HEK293T (cell line): ENCODE data around the gene WDR45B.

Source experiments
- CTCF ChIA-PET: fragments of 350-600 bp; formaldehyde crosslinking; extraction: SDS; loops from one replicate; lab custom pipeline; 2021; ENCODE audit warnings: antibody characterized with exemption, inconsistent platforms; lab: Yijun Ruan, JAX
- POLR2A ChIA-PET: fragments of 350-600 bp; formaldehyde crosslinking; extraction: SDS; loops from one replicate; lab custom pipeline; 2020; ENCODE audit warnings: antibody characterized with exemption, inconsistent platforms; lab: Yijun Ruan, JAX
- DNase-seq: peaks from one replicate; pipeline ENCODE4 v3.0.0; 2012; ENCODE audit warnings: mixed read lengths; ENCODE audit errors: extremely low spot score
- ARNT ChIP-seq: fragments of 450-650 bp; IDR thresholded peaks from 2 replicates; pipeline ENCODE4 v1.6.1; 2017; ENCODE audit warnings: mild to moderate bottlenecking
- BHLHE40 ChIP-seq: fragments of 450-650 bp; IDR thresholded peaks from 2 replicates; pipeline ENCODE4 v1.6.1; 2016; ENCODE audit warnings: mild to moderate bottlenecking, moderate library complexity, borderline replicate concordance
- CTBP1 ChIP-seq: fragments of 450-650 bp; IDR thresholded peaks from 2 replicates; pipeline ENCODE4 v1.6.1; 2016; ENCODE audit warnings: borderline replicate concordance
- ELF4 ChIP-seq: fragments of 450-650 bp; IDR thresholded peaks from 2 replicates; pipeline ENCODE4 v1.6.1; 2017; ENCODE audit warnings: antibody characterized with exemption
- FOXA1 ChIP-seq: fragments of 450-650 bp; IDR thresholded peaks from 2 replicates; pipeline ENCODE4 v1.6.1; 2016; ENCODE audit warnings: mild to moderate bottlenecking
- FOXK2 ChIP-seq: fragments of 450-650 bp; IDR thresholded peaks from 2 replicates; pipeline ENCODE4 v1.6.1; 2016; ENCODE audit warnings: mild to moderate bottlenecking
- FOXM1 ChIP-seq: fragments of 450-650 bp; IDR thresholded peaks from 2 replicates; pipeline ENCODE4 v1.6.1; 2017; ENCODE audit warnings: mild to moderate bottlenecking, borderline replicate concordance
- HDGF ChIP-seq: fragments of 450-650 bp; IDR thresholded peaks from 2 replicates; pipeline ENCODE4 v1.6.1; 2017; ENCODE audit warnings: antibody characterized with exemption, borderline replicate concordance
- L3MBTL2 ChIP-seq: fragments of 450-650 bp; conservative IDR thresholded peaks from 2 replicates; pipeline ENCODE4 v1.6.1; 2016; ENCODE audit warnings: mild to moderate bottlenecking
- LEF1 ChIP-seq: fragments of 450-650 bp; IDR thresholded peaks from 2 replicates; pipeline ENCODE4 v1.6.1; 2017; ENCODE audit warnings: mild to moderate bottlenecking, borderline replicate concordance
- NFRKB ChIP-seq: fragments of 450-650 bp; IDR thresholded peaks from 2 replicates; pipeline ENCODE4 v1.6.1; 2016; ENCODE audit warnings: mild to moderate bottlenecking, moderate library complexity
- PKNOX1 ChIP-seq: fragments of 450-650 bp; IDR thresholded peaks from 2 replicates; pipeline ENCODE4 v1.6.1; 2016
- SP1 ChIP-seq: fragments of 450-650 bp; IDR thresholded peaks from 2 replicates; pipeline ENCODE4 v1.6.1; 2017
- SUZ12 ChIP-seq: fragments of 450-650 bp; IDR thresholded peaks from 2 replicates; pipeline ENCODE4 v1.6.1; 2016; ENCODE audit warnings: mild to moderate bottlenecking
- TARDBP ChIP-seq: fragments of 450-650 bp; IDR thresholded peaks from 2 replicates; pipeline ENCODE4 v1.6.1; 2016
- ZNF384 ChIP-seq: fragments of 450-650 bp; IDR thresholded peaks from 2 replicates; pipeline ENCODE4 v1.6.1; 2016

The WDR45B gene

DNA sequence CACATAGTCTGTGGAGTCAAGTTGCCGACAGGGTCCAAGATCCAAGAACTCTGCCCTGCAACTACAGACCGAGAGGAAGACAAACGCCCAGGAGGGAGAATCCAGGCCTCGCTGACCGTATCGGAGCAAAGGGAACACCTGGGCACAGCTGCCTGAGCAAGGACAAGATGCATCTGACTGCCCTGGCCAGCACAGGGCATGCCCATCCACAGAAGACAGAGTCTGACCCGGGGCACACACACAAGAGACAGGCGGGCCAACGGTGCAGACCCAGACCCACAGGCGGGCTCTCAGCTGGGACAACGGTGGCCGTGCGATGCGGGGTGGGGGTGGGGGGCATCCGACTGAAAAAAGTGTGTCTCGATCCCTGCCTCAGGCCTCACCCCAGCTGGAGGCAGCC, 44.0 kb upstream of the WDR45B start:
- DNase-seq: no peak
- CTCF ChIA-PET: no interaction called here
- no peak for TF ChIP-seq SUZ12
- no peak for TF ChIP-seq HDGF
- no peak for TF ChIP-seq ZNF384
- no peak for TF ChIP-seq SP1
- POLR2A ChIA-PET: interaction anchor here (0.7 kb wide), 1 partner anchor 66 kb away, joined by 4 read pairs; no protein-coding TSS in a partner anchor

GRCh38 chr17:82691714-82692113, 43.5 kb upstream of the WDR45B start:
- CTCF ChIA-PET: no interaction called here

DNA sequence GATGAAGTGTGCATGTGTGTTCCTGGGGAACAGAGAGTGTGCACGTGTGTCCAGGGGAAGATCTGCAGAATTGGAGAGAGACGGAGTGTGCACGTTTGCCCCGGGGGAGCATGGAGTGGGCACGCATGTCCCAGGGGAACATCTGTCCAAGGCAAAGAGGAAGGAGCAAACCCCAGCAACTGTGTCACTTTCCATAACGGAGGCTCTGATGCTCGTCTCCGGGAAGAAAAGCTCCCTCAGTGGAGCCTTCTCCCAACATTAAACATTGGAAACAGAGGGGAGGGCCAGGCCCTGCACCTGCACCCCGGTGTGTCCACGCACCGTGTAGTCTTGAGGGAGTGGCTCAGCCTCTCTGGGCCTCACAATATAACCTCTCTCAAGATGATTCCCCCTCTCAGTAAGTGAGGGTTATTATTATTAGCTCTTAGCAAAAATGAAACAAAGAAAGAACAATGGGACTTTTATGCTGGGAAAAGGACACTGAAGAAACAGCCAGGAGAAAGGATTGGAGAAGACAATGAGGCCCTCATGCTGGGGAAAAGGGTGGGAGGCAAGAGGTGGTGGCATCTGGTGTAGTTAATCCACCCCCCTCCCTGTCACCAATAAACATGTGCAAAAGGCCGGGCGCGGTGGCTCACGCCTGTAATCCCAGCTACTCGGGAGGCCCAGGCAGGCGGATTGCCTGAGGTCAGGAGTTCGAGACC, 42.7 kb upstream of the WDR45B start:
- TF ChIP-seq ARNT: no peak
- no peak for TF ChIP-seq L3MBTL2
- TF ChIP-seq TARDBP: no peak
- no peak for TF ChIP-seq PKNOX1
- no peak for TF ChIP-seq BHLHE40
- no peak for TF ChIP-seq HDGF
- TF ChIP-seq ZNF384: no peak
- TF ChIP-seq SUZ12: no peak
- ChIA-PET POLR2A (no interaction called here), CTCF (no interaction called here)

More at GRCh38 chr17:82691714-82692113, 43.5 kb upstream of the WDR45B start:
- POLR2A ChIA-PET: no interaction called here
- TF ChIP-seq FOXM1: no peak
- no peak for TF ChIP-seq CTBP1
- no peak for TF ChIP-seq ZNF384
- TF ChIP-seq HDGF: no peak
- no peak for TF ChIP-seq LEF1
- TF ChIP-seq TARDBP: no peak
- TF ChIP-seq PKNOX1: no peak
- TF ChIP-seq FOXK2: no peak
- TF ChIP-seq BHLHE40: no peak
- no peak for TF ChIP-seq ELF4
- no peak for TF ChIP-seq NFRKB
- TF ChIP-seq SP1: no peak
- no peak for TF ChIP-seq L3MBTL2
- TF ChIP-seq FOXA1: no peak
- TF ChIP-seq ARNT: no peak
- no peak for TF ChIP-seq SUZ12
- no peak for DNase-seq

DNA sequence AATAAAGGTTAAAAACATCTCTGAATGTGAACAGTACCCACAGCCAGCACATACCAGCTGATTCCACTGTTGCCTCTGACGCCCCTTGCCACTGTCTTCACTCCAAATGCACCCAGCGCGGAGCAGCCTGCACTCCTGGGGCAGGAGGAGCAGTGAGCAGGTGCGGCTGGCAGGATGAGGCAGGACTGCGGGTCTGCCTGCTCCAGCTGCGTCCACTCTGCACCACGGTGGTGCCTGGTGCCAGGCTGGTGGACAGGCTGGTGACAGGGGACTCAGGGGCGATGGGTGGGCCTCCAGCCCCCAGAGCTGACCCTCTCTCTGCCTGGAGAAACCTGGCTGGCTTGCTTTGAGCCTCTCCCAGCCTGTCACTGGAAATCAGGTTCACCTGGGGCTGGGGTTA, 40.8 kb upstream of the WDR45B start:
- ChIA-PET POLR2A (no interaction called here), CTCF (no interaction called here)
- DNase-seq: no peak

More for the DNA sequence above, 42.7 kb upstream of the WDR45B start:
- no peak for DNase-seq

DNA sequence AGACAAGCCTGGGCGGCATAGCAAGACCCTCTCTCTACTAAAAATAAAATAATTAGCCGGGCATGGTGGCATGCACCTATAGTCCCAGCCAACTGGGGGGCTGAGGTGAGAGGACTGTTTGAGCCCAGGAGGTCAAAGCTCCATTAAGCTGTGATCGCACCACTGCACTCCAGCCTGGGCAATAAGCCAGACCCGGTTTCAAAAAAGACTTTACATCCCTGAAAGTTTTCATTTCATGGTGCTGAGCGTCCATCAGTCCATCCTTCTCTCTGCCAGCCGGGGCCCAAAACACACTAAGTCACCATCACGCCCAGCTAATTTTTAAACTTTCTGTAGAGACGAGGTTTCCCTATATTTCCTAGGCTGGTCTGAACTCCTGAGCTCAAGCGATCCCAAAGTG, 39.6 kb upstream of the WDR45B start:
- ChIA-PET POLR2A (interaction anchor here (1.0 kb wide), 2 partner anchors 10 to 28 kb away, joined by 3 read pairs; partner anchors contain the start of gene FN3KRP), CTCF (no interaction called here)
- no peak for DNase-seq
- TF ChIP-seq FOXK2 (no peak), PKNOX1 (no peak), ZNF384 (no peak), ARNT (no peak), HDGF (no peak), TARDBP (no peak), FOXA1 (no peak), FOXM1 (no peak), L3MBTL2 (no peak), NFRKB (no peak), SUZ12 (no peak), LEF1 (no peak), ELF4 (no peak)

More for the DNA sequence above, 40.8 kb upstream of the WDR45B start:
- TF ChIP-seq FOXM1 (no peak), SUZ12 (no peak), NFRKB (no peak), ARNT (no peak), BHLHE40 (no peak), LEF1 (no peak), HDGF (no peak), CTBP1 (no peak), TARDBP (no peak), FOXK2 (no peak), L3MBTL2 (no peak)

- ChIA-PET CTCF (no interaction called here), POLR2A (interaction anchor here (1.0 kb wide), 2 partner anchors 10 to 29 kb away, joined by 3 read pairs; partner anchors contain the start of gene FN3KRP)
- no peak for TF ChIP-seq TARDBP
- no peak for TF ChIP-seq ZNF384
- no peak for TF ChIP-seq PKNOX1
- DNase-seq: no peak
Measured at GRCh38 chr17:82687375-82687861, 39.2 kb upstream of the WDR45B start.
